Fibroblast of lung (primary cell): ENCODE results near the gene EEF2K.

Experiments used
- CTCF ChIP-seq, 2 donors: IDR thresholded peaks in 1 of 2; conservative IDR thresholded peaks in 1 of 2; 1 replicate in 1 of 2; 2 replicates in 1 of 2; pipeline ENCODE4 v1.5.1; 2011 to 2012; ENCODE audit warnings: low read length in 2 of 2, control low read depth in 1 of 2, inconsistent platforms in 1 of 2, low read depth in 1 of 2, mild to moderate bottlenecking in 1 of 2
- EZH2 ChIP-seq: IDR thresholded peaks from 2 replicates; pipeline ENCODE4 v1.5.1; 2012; ENCODE audit warnings: low read length, control low read depth, mild to moderate bottlenecking; ENCODE audit errors: missing control alignments

- TF ChIP-seq CTCF (conservative IDR thresholded peaks at IDR 0.05 in 1 of 2, IDR thresholded peaks at IDR 0.05 in 1 of 2; ENCODE audit: low read depth in 1 of 2, low read length in 2 of 2) (no peak), EZH2 (no peak)
These were observed 111.5 kb downstream of the EEF2K start for GRCh38 chr16:22317625-22318024.
